BLaER1 (cell line): Measurements from ENCODE around the gene CDC42.

Experiments
- H3K27ac ChIP-seq: shearing (Covaris generic); formaldehyde crosslinking; 2 replicates; pipeline ENCODE4 v1.8.1; 2022
- H3K27me3 ChIP-seq: shearing (Covaris generic); formaldehyde crosslinking; 2 replicates; pipeline ENCODE4 v1.8.1; 2022
- H3K36me3 ChIP-seq: shearing (Covaris generic); formaldehyde crosslinking; 2 replicates; pipeline ENCODE4 v1.8.1; 2022
- H3K4me1 ChIP-seq: shearing (Covaris generic); formaldehyde crosslinking; 2 replicates; pipeline ENCODE4 v1.8.1; 2022
- H3K4me2 ChIP-seq: shearing (Covaris generic); formaldehyde crosslinking; 2 replicates; pipeline ENCODE4 v1.8.1; 2022
- H3K4me3 ChIP-seq: shearing (Covaris generic); formaldehyde crosslinking; 2 replicates; pipeline ENCODE4 v1.8.1; 2022
- H3K9ac ChIP-seq: shearing (Covaris generic); formaldehyde crosslinking; 2 replicates; pipeline ENCODE4 v1.8.1; 2022
- H3K9me3 ChIP-seq: shearing (Covaris generic); formaldehyde crosslinking; 2 replicates; pipeline ENCODE4 v1.8.1; 2022
- H4K20me1 ChIP-seq: shearing (Covaris generic); formaldehyde crosslinking; 2 replicates; pipeline ENCODE4 v1.8.1; 2022
- Cebpa-rat ChIP-seq: shearing (Covaris generic); IDR thresholded peaks from 2 replicates; pipeline ENCODE4 v1.8.1; 2022

The CDC42 gene

GRCh38 chr1:22093513-22093912, 41.0 kb downstream of the CDC42 start:
- Histone ChIP-seq H3K4me3 (no peak overlapping the region), H3K27ac (no peak overlapping the region), H3K36me3 (peaks cover 69% of the 10 kb centered on the region), H3K9me3 (no peaks in the 10 kb centered on the region), H3K4me2 (no peak overlapping the region), H3K9ac (no peak overlapping the region), H3K4me1 (peaks cover 29% of the 10 kb centered on the region), H4K20me1 (peaks cover 90% of the 10 kb centered on the region), H3K27me3 (no peaks in the 10 kb centered on the region)
- TF ChIP-seq Cebpa-rat = no peak

DNA sequence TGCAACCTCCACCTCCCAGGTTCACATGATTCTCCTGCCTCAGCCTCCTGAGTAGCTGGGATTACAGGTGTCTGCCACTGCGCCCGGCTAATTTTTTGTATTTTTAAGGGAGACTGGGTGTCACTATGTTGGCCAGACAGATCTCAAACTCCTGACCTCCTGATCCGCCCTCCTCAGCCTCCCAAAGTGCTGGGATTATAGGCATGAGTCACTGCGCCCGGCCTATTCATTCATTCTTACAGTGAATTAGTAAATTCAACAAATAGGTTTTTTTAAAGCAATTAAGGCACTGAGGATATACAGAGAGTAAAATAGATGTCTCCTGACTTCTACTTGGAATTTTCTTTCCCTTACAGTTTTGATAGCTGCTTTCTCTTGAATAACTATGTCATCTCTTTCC, 43.5 kb downstream of the CDC42 start:
- H3K4me3 ChIP-seq = no peak overlapping the region
- no peak overlapping the region for H3K4me2 ChIP-seq
- no peaks in the 10 kb centered on the region for H3K9me3 ChIP-seq
- no peak overlapping the region for H3K27ac ChIP-seq
- no peaks in the 10 kb centered on the region for H3K27me3 ChIP-seq
- H3K9ac ChIP-seq = no peak overlapping the region
- H3K4me1 ChIP-seq = peaks cover 12% of the 10 kb centered on the region
- H4K20me1 ChIP-seq = peaks cover 90% of the 10 kb centered on the region
- no peak for TF ChIP-seq Cebpa-rat
- peaks cover 89% of the 10 kb centered on the region for H3K36me3 ChIP-seq

DNA sequence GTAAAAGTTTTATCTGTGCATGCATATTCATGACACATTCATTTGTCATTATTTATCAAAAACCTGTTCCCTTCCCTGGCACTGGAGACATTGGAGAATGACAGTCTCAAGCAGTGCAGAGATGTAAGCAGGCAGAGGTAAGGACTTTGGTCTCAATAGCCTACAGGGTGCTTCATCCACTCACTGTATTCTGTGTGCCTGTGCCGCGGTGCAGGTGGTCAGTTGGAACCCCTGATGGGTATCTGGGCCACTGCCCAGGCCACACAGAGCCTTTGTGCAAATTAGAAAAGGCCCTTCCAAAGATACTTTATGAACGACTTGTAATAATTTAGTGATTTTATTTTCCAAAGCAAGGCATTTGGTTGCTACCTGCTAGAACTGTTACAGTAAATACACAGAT, 44.0 kb downstream of the CDC42 start:
- no peak overlapping the region for H3K4me3 ChIP-seq
- H3K27ac ChIP-seq = no peak overlapping the region
- no peaks in the 10 kb centered on the region for H3K9me3 ChIP-seq
- H3K9ac ChIP-seq = no peak overlapping the region
- TF ChIP-seq Cebpa-rat = no peak
- H3K4me2 ChIP-seq = no peak overlapping the region
- H3K27me3 ChIP-seq = no peaks in the 10 kb centered on the region
- peaks cover 10% of the 10 kb centered on the region; the same call in 1 of the 2 replicates for H3K4me1 ChIP-seq
- H4K20me1 ChIP-seq = peaks cover 90% of the 10 kb centered on the region
- H3K36me3 ChIP-seq = peaks cover 88% of the 10 kb centered on the region

GRCh38 chr1:22098752-22099151, 46.2 kb downstream of the CDC42 start:
- Histone ChIP-seq H3K9me3 (no peaks in the 10 kb centered on the region), H3K9ac (no peak overlapping the region), H3K4me1 (peaks cover 10% of the 10 kb centered on the region; the same call in 1 of the 2 replicates), H3K4me2 (no peak overlapping the region), H3K27ac (no peak overlapping the region), H3K27me3 (no peaks in the 10 kb centered on the region), H3K36me3 (peaks cover 77% of the 10 kb centered on the region), H3K4me3 (no peak overlapping the region), H4K20me1 (peaks cover 94% of the 10 kb centered on the region)
- no peak for TF ChIP-seq Cebpa-rat

- TF ChIP-seq Cebpa-rat = no peak
- no peak overlapping the region for H3K4me2 ChIP-seq
- H3K36me3 ChIP-seq = peaks cover 70% of the 10 kb centered on the region
- no peak overlapping the region for H3K9ac ChIP-seq
- peaks cover 10% of the 10 kb centered on the region; the same call in 1 of the 2 replicates for H3K4me1 ChIP-seq
- H3K27me3 ChIP-seq = no peaks in the 10 kb centered on the region
- no peak overlapping the region for H3K27ac ChIP-seq
- H3K4me3 ChIP-seq = no peak overlapping the region
- H3K9me3 ChIP-seq = no peaks in the 10 kb centered on the region
- H4K20me1 ChIP-seq = peaks cover 98% of the 10 kb centered on the region
These were observed 47.7 kb downstream of the CDC42 start for GRCh38 chr1:22100168-22100567.

DNA sequence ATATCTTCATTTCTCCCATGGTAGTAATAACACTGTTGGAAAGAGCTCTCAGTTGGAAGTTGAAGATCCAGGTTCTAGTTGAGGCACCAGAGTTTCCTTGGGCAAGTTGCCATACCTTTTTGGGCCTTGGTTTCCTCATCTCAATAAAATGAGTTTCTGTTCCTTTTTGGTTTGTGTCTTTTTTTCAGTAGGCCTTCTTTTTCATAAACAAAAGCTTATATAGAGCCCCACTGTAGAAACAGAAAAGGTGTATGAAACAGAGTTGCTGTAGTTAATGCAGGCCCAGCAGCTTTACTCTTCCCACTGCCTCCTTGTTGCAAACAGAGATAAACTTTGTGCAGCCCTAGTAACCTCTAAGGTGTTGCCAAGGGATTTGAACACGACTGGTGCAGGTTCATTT, 48.7 kb downstream of the CDC42 start:
- H3K36me3 ChIP-seq = peaks cover 69% of the 10 kb centered on the region
- H4K20me1 ChIP-seq = peaks cover 98% of the 10 kb centered on the region
- no peak overlapping the region for H3K9ac ChIP-seq
- H3K4me1 ChIP-seq = peaks cover 10% of the 10 kb centered on the region; the same call in 1 of the 2 replicates
- no peaks in the 10 kb centered on the region for H3K27me3 ChIP-seq
- H3K4me2 ChIP-seq = no peak overlapping the region
- H3K9me3 ChIP-seq = no peaks in the 10 kb centered on the region
- H3K4me3 ChIP-seq = no peak overlapping the region
- no peak overlapping the region for H3K27ac ChIP-seq
- TF ChIP-seq Cebpa-rat = no peak

DNA sequence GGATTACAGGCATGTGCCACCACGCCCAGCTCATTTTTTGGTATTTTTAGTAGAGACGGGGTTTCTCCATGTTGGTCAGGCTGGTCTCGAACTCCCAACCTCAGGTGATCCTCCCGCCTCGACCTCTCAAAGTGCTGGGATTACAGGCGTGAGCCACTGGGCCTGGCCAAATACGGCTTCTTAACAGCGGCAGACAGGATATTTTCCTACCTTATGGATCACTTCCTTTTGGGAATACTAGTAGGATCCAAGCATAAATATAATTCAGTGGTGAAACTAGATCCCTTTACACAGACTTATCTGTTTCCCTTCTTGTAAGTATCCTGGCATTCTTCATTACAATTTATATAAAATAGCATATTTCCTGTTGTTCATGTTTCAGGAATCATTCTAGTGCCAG, 49.5 kb downstream of the CDC42 start:
- Histone ChIP-seq H3K9me3 (no peaks in the 10 kb centered on the region), H3K27me3 (no peaks in the 10 kb centered on the region), H3K36me3 (peaks cover 69% of the 10 kb centered on the region), H3K9ac (no peak overlapping the region), H4K20me1 (peaks cover 98% of the 10 kb centered on the region), H3K27ac (no peak overlapping the region), H3K4me1 (peaks cover 10% of the 10 kb centered on the region; the same call in 1 of the 2 replicates), H3K4me3 (no peak overlapping the region), H3K4me2 (no peak overlapping the region)
- TF ChIP-seq Cebpa-rat = no peak

DNA sequence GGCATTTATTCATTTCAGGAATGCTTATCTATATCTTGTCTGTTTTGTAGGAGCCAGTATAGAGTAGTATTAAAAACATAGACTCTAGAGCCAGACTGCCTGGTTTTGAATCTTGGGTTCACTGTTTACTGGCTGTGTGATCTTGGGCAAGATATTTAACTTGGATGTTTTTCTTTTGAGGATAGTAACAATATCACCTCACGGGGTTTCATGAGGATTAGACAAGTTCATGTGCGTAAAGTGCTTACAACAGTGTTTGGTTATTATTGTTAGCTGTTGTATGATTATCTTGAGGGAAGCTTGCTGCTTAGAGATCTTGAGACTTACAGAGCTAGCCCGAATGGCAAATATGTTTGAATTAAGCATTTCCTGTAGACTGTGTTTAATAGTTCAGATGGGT, 50.2 kb downstream of the CDC42 start:
- H3K4me1 ChIP-seq = peaks cover 10% of the 10 kb centered on the region; the same call in 1 of the 2 replicates
- H3K9ac ChIP-seq = no peak overlapping the region
- no peak for TF ChIP-seq Cebpa-rat
- H3K27me3 ChIP-seq = no peaks in the 10 kb centered on the region
- H4K20me1 ChIP-seq = peaks cover 98% of the 10 kb centered on the region
- no peak overlapping the region for H3K4me2 ChIP-seq
- H3K9me3 ChIP-seq = no peaks in the 10 kb centered on the region
- H3K4me3 ChIP-seq = no peak overlapping the region
- H3K27ac ChIP-seq = no peak overlapping the region
- H3K36me3 ChIP-seq = peaks cover 69% of the 10 kb centered on the region

- no peak for TF ChIP-seq Cebpa-rat
- no peak overlapping the region for H3K27ac ChIP-seq
- H4K20me1 ChIP-seq = peaks cover 99% of the 10 kb centered on the region
- peaks cover 69% of the 10 kb centered on the region for H3K36me3 ChIP-seq
- H3K4me1 ChIP-seq = peaks cover 10% of the 10 kb centered on the region; the same call in 1 of the 2 replicates
- no peak overlapping the region for H3K4me3 ChIP-seq
- H3K4me2 ChIP-seq = no peak overlapping the region
- H3K9me3 ChIP-seq = no peaks in the 10 kb centered on the region
- H3K9ac ChIP-seq = no peak overlapping the region
- no peaks in the 10 kb centered on the region for H3K27me3 ChIP-seq
These were observed 51.6 kb downstream of the CDC42 start for GRCh38 chr1:22104094-22104493.

DNA sequence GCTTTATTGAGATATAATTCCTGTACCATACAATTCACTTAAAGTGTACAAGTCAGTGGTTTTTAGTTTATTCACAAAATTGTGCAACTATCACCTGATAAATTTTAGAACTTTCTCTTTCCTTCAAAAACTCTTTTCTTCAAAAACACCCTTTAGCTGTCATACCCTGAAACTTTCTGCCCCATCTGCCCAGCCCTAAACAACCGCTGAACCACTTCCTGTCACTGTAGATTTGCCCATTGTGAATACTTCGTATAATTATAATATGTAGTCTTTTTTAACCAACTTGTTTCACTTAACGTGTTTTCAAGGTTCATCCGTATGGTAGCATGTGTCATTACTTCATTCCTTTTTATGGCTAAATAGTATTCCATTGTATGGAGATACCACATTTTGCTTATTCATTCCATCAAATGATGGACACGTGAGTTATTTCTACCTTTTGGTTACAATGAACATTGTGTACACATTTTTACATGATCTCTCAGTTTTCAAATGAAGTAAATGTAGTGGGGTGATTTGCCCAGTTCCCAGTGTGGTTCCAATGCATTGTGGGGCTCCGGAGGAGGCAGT, 52.4 kb downstream of the CDC42 start:
- peaks cover 70% of the 10 kb centered on the region for H3K36me3 ChIP-seq
- H3K9ac ChIP-seq = no peak overlapping the region
- TF ChIP-seq Cebpa-rat = no peak
- no peaks in the 10 kb centered on the region for H3K9me3 ChIP-seq
- no peak overlapping the region for H3K27ac ChIP-seq
- no peaks in the 10 kb centered on the region for H3K27me3 ChIP-seq
- H3K4me1 ChIP-seq = peaks cover 10% of the 10 kb centered on the region; the same call in 1 of the 2 replicates
- H3K4me3 ChIP-seq = no peak overlapping the region
- peaks cover 99% of the 10 kb centered on the region for H4K20me1 ChIP-seq
- H3K4me2 ChIP-seq = no peak overlapping the region
